GM18870 (cell line): Measurements from ENCODE around the gene SP5.
"Not testable (repeated sequence)": the region's sequence is repeated elsewhere in the genome, so short reads cannot be mapped to it uniquely, and the experiment has no call there.

Experiments used
- ATAC-seq: cut with Tn5 transposase; IDR thresholded peaks from one replicate; pipeline ENCODE4 v1.9.1; 2021; ENCODE audit warnings: moderate library complexity; ENCODE audit not compliant: unreplicated experiment

SP5 gene

GRCh38 chr2:170710609-170710979 lies 4.5 kb upstream of the SP5 start:
- ATAC-seq = no peak

GRCh38 chr2:170711196-170711773 lies 3.9 kb upstream of the SP5 start:
- no peak for ATAC-seq

GRCh38 chr2:170711774-170712652 lies 3.1 kb upstream of the SP5 start:
- no peak for ATAC-seq

- no peak for ATAC-seq
Measured at GRCh38 chr2:170712653-170713542, 2.2 kb upstream of the SP5 start.

GRCh38 chr2:170713543-170714380 lies 1.4 kb upstream of the SP5 start:
- no peak for ATAC-seq

- no peak for ATAC-seq
Measured at GRCh38 chr2:170714381-170715061, 616 bp upstream of the SP5 start.

GRCh38 chr2:170715932-170716777 lies 1.0 kb downstream of the SP5 start:
- no peak for ATAC-seq

- no peak for ATAC-seq
Measured at GRCh38 chr2:170716851-170717598, 1.9 kb downstream of the SP5 start.

GRCh38 chr2:170717599-170717963 lies 2.4 kb downstream of the SP5 start:
- no peak for ATAC-seq

GRCh38 chr2:170717991-170718589 lies 3.0 kb downstream of the SP5 start:
- no peak for ATAC-seq

GRCh38 chr2:170719810-170720209 lies 4.7 kb downstream of the SP5 start:
- ATAC-seq = no peak

GRCh38 chr2:170721678-170722077 lies 6.5 kb downstream of the SP5 start:
- no peak for ATAC-seq

GRCh38 chr2:170722301-170722700 lies 7.2 kb downstream of the SP5 start:
- ATAC-seq = no peak

- ATAC-seq = no peak
Measured at GRCh38 chr2:170723446-170723958, 8.4 kb downstream of the SP5 start.

GRCh38 chr2:170733798-170734600 lies 18.9 kb downstream of the SP5 start:
- no peak for ATAC-seq

- not testable (repeated sequence) for ATAC-seq
Measured at GRCh38 chr2:170734601-170735000, 19.5 kb downstream of the SP5 start.

- no peak for ATAC-seq
Measured at GRCh38 chr2:170736628-170737027, 21.5 kb downstream of the SP5 start.
